DND-41 (cell line): ENCODE measurements around the gene STPG4.
"Not testable (repeated sequence)": the region's sequence is repeated elsewhere in the genome, so short reads cannot be mapped to it uniquely, and the experiment has no call there.

Source experiments
- CTCF ChIP-seq: IDR thresholded peaks from 2 replicates; pipeline ENCODE4 v1.5.1; 2012; ENCODE audit warnings: borderline replicate concordance, low read length, moderate library complexity, mild to moderate bottlenecking; ENCODE audit not compliant: poor library complexity, severe bottlenecking; ENCODE audit errors: extremely low read depth
- EZH2 ChIP-seq: IDR thresholded peaks from 3 replicates; pipeline ENCODE4 v1.6.1; 2012; ENCODE audit warnings: borderline replicate concordance, low read depth, mild to moderate bottlenecking, moderate library complexity, low read length, inconsistent platforms; ENCODE audit not compliant: severe bottlenecking

- not testable (repeated sequence) for TF ChIP-seq CTCF, EZH2
Observed at GRCh38 chr2:47107201-47107600, 47.9 kb downstream of the STPG4 start.
